ENCODE data around the gene HSD17B12. TPM values are rescaled to one million over a fixed set of nuclear protein-coding genes. Genes with fewer than 3 reads are reported as not detected.
A peak's percentile ranks its signal among the peaks of the same experiment; 100 is the strongest.

HSD17B12 gene
- total and polyA plus RNA-seq, 2 of the 8 experiments (the other 6 are each of a cell fraction or from before 2014, with no cell fraction given) = 46.0 to 121 TPM

DNA sequence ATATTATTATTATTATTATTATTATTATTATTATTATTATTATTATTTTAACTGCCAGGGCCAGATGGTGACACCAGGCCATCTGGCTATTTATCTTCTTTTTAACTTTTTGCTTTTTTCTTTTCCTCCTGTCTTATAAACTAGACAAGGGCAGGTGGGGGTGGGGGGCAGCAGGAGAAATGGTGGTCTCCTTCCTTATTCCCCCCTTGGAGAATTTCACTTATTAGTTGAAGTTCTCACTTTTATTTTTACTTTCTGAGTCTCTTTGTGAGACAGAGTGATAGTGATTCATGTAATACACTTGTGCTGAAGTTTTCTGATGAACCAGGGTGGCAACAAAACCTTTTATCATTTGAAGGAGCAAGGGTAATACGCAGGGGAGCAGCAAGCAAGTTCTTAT is 103.8 kb downstream of the HSD17B12 start:
- no peak for FAIRE-seq
- no peak overlapping the region for H3K14ac ChIP-seq (ENCODE audit: insufficient read length)
- H3K79me2 ChIP-seq (ENCODE audit: control insufficient read depth in 1 of 2, insufficient read depth in 2 of 2, low read length in 2 of 2) = peaks cover 0 to 5% of the 10 kb centered on the region in 2 experiments; a peak in 1 of 4 replicates
- H3K23me2 ChIP-seq (ENCODE audit: low read depth, low read length) = no peaks in the 10 kb centered on the region
- H3K18ac ChIP-seq (ENCODE audit: extremely low read depth, low read length) = no peak overlapping the region
- POLR2A ChIA-PET (ENCODE audit: partially characterized antibody) = no interaction called here
- H3K9me3 ChIP-seq (ENCODE audit: insufficient read depth in 2 of 2, low read depth in 1 of 2, low read length in 1 of 2) = peaks cover 3 to 8% of the 10 kb centered on the region in 2 experiments; a peak in 3 of 4 replicates
- no peak overlapping the region for H2BK12ac ChIP-seq (ENCODE audit: low read depth, low read length)
- no peak overlapping the region for H4K5ac ChIP-seq (ENCODE audit: insufficient read length, low read depth, low read length)
- no peak for TF ChIP-seq CHD1 (IDR thresholded peaks at IDR 0.05; ENCODE audit: low read depth, low read length)
- peak in 1 of 2 experiments; percentile 60; a peak in 1 of 3 replicates for TF ChIP-seq EP300 (IDR thresholded peaks at IDR 0.05; ENCODE audit: borderline replicate concordance in 1 of 2, low read depth in 2 of 2, low read length in 2 of 2)
- no peak overlapping the region for H3K4me2 ChIP-seq (ENCODE audit: insufficient read depth in 1 of 2, low read depth in 2 of 2, low read length in 2 of 2)
- H3K23ac ChIP-seq (ENCODE audit: insufficient read length) = no peak overlapping the region
- H3K79me1 ChIP-seq (ENCODE audit: low read depth, low read length) = no peaks in the 10 kb centered on the region
- H4K8ac ChIP-seq (ENCODE audit: extremely low read depth, insufficient read depth, low read length) = no peak overlapping the region
- no peak overlapping the region for H4K91ac ChIP-seq (replicated peaks; ENCODE audit: insufficient read length, low read length)
- H2AFZ ChIP-seq (ENCODE audit: low read length) = no peak overlapping the region
- peaks cover 0 to 3% (median 0%) of the 10 kb centered on the region in 4 experiments; a peak in 2 of 8 replicates for H3K36me3 ChIP-seq (ENCODE audit: control insufficient read depth in 2 of 4, insufficient read depth in 4 of 4, low read length in 3 of 4)
- H3K4ac ChIP-seq (replicated peaks; ENCODE audit: insufficient read length, low read depth, low read length) = no peak overlapping the region
- H2BK15ac ChIP-seq (ENCODE audit: low read length) = no peak overlapping the region
- H2AK5ac ChIP-seq (ENCODE audit: low read depth, low read length) = no peak overlapping the region
- no peak overlapping the region for H2BK120ac ChIP-seq (replicated peaks; ENCODE audit: low read depth, low read length)
- DNase-seq (ENCODE audit: low read depth in 1 of 2, low spot score in 2 of 2) = no peak
- no peak overlapping the region for H2BK20ac ChIP-seq (ENCODE audit: low read length)
- no peak overlapping the region for H3K4me3 ChIP-seq (ENCODE audit: extremely low read depth in 1 of 4, insufficient read depth in 2 of 4, low read depth in 3 of 4, low read length in 4 of 4)
- no peaks in the 10 kb centered on the region for H3K4me1 ChIP-seq (replicated peaks in 1 of 4; ENCODE audit: control insufficient read depth in 3 of 4, insufficient read depth in 4 of 4, low read length in 3 of 4)
- H4K20me1 ChIP-seq (replicated peaks in 1 of 2; ENCODE audit: control insufficient read depth in 1 of 2, insufficient read depth in 2 of 2, low read length in 2 of 2) = peaks cover 0 to 2% of the 10 kb centered on the region in 2 experiments
- no peak overlapping the region for H2BK5ac ChIP-seq (ENCODE audit: low read depth, low read length)
- H3K27ac ChIP-seq (ENCODE audit: low read depth, low read length) = no peak overlapping the region
- no peak overlapping the region for H3K9ac ChIP-seq (replicated peaks in 1 of 4; ENCODE audit: extremely low read depth in 1 of 4, low read depth in 3 of 4, low read length in 3 of 4)
- H3K27me3 ChIP-seq (replicated peaks in 1 of 4; ENCODE audit: control insufficient read depth in 3 of 4, extremely low read depth in 1 of 4, insufficient read depth in 3 of 4, low read length in 3 of 4) = no peaks in the 10 kb centered on the region
- CTCF ChIA-PET (ENCODE audit: partially characterized antibody) = no interaction called here
- WGBS, 2 experiments (ENCODE audit: extremely low coverage in 1 of 2, insufficient coverage in 1 of 2, insufficient read length in 1 of 2, insufficient replicate concordance in 2 of 2, low coverage in 1 of 2, low lambda C conversion rate in 2 of 2, missing lambda C conversion rate in 1 of 2) = 93% methylated on average over 1 of the region's 1 CpG; no CpG with 5 or more reads in 1 of the 2 experiments
- no peak overlapping the region for H3K56ac ChIP-seq (replicated peaks; ENCODE audit: insufficient read length, low read depth, low read length)

Measured in H1 (cell line).